Ovary (tissue), 9 donors: ENCODE data around the gene NNAT. TPM values are rescaled to one million over a fixed set of nuclear protein-coding genes. Genes with fewer than 3 reads are reported as not detected.

ENCODE experiments used
- DNase-seq, 5 donors: peaks; one replicate each; pipeline ENCODE4 v3.0.0-alpha.2; 2019 to 2020
- H3K27ac ChIP-seq, 2 donors: fragments of 200-600 bp; one replicate each; pipeline versions ENCODE4 v1.5.1 to v1.8.0; 2019 to 2022
- H3K27me3 ChIP-seq: fragments of 200-600 bp; one replicate; pipeline ENCODE4 v1.8.0; 2022
- H3K36me3 ChIP-seq: fragments of 200-600 bp; sonication (generic); one replicate; pipeline ENCODE4 v1.5.1; 2019
- H3K4me1 ChIP-seq: one replicate; pipeline ENCODE4 v1.8.1; 2013; ENCODE audit warnings: mild to moderate bottlenecking, moderate library complexity; ENCODE audit not compliant: insufficient read depth
- H3K4me3 ChIP-seq: fragments of 200-600 bp; sonication (generic); one replicate; pipeline ENCODE4 v1.5.1; 2017
- H3K9me3 ChIP-seq, 2 donors: fragments of 200-600 bp in 1 of 2; sonication (generic) in 1 of 2; one replicate each; pipeline versions ENCODE4 v1.5.1 to v1.8.1; 2013 to 2019; ENCODE audit warnings: mild to moderate bottlenecking in 1 of 2, moderate library complexity in 1 of 2
- CTCF ChIP-seq, 3 donors: fragments of 450-650 bp in 2 of 3; fragments of 200-600 bp in 1 of 3; IDR thresholded peaks; one replicate each; pipeline versions ENCODE4 v1.5.1 to v1.8.0; 2016 to 2022; ENCODE audit warnings: antibody characterized with exemption in 3 of 3, mild to moderate bottlenecking in 1 of 3
- EP300 ChIP-seq: sonication (generic); formaldehyde crosslinking; IDR thresholded peaks from one replicate; pipeline ENCODE4 v1.6.1; 2017; ENCODE audit warnings: antibody characterized with exemption
- POLR2A ChIP-seq: fragments of 450-650 bp; IDR thresholded peaks from one replicate; pipeline ENCODE4 v1.6.1; 2017; ENCODE audit warnings: antibody characterized with exemption, mild to moderate bottlenecking, moderate library complexity
- WGBS, 3 donors: extraction: QIAGEN DNeasy Blood & Tissue Kit in 1 of 3; methylation state at CpG; one replicate each; pipeline versions ENCODE4 v1.1.5 to v1.1.7; 2013 to 2017; 5-methylcytosine and 5-hydroxymethylcytosine counted together
- intact Hi-C, 4 donors: fragments of 100-400 bp; cut with DNase I; formaldehyde crosslinking; loops; one replicate each; pipeline versions ENCODE4 v1.11.0 to v1.15.1; 2022 to 2023
- polyA plus RNA-seq, 2 donors: library from polyadenylated mRNA; stranded (reverse); fragments of 200-250 nt in 1 of 2; fragments of 350-450 nt in 1 of 2; fragmentation: Illumina TruSeq in 1 of 2; extraction: RNeasy Lipid Tissue Mini Kit (QIAGEN cat#74804) in 1 of 2; gene quantifications; one replicate each; pipeline ENCODE4 v1.2.3, GENCODE V29; 2013 to 2014
- total RNA-seq, 7 donors: library from RNA; depleted of rRNA in 2 of 7; stranded (reverse); fragments of >200 nt in 2 of 7; fragmentation: NEBNext Ultra II Directional in 3 of 7; extraction: Animal tissue kit (Norgen Biotek cat#: 25700) in 3 of 7; gene quantifications; one replicate each; pipeline versions ENCODE4 v1.1.0 to v1.2.4, GENCODE V29; 2016 to 2023
- donor health status: DM: no; HTN: no; CAD: no; lungs with moderate emphysema.
- donor health status: DM: no; HTN: no; CAD: no.
- donor health status: Bipolar disorder and iron deficiency.
- donor health status: DM: yes; HTN: yes; CAD: no.
- donor health status: DM: no; HTN: no; CAD: no.
- donor health status: DM: yes; HTN: yes; CAD: no.

NNAT gene
- total and polyA plus RNA-seq, 9 donors = 0.25 to 4.7 (median 0.45) TPM; not detected in 2

GRCh38 chr20:37559312-37560027 is 38.4 kb downstream of the NNAT start:
- Histone ChIP-seq H3K27me3 (no peaks in the 10 kb centered on the region), H3K9me3 (no peaks in the 10 kb centered on the region), H3K36me3 (no peaks in the 10 kb centered on the region), H3K27ac (no peak overlapping the region), H3K4me1 (no peaks in the 10 kb centered on the region), H3K4me3 (no peak overlapping the region)
- WGBS, 3 donors = 85 to 88% (median 86%) methylated on average over 11 of the region's 11 CpGs
- TF ChIP-seq EP300 (no peak), CTCF (IDR thresholded peaks at IDR 0.05) (no peak), POLR2A (no peak)
- no peak for DNase-seq
- intact Hi-C loops = loop anchor here in 3 of 4 donors (10.0 kb wide), 4 partner anchors 435 to 1255 kb away; partner anchors contain the start of gene DLGAP4 (in 1 of the 3)

GRCh38 chr20:37560629-37561028 is 39.6 kb downstream of the NNAT start:
- intact Hi-C loops = loop anchor here in 3 of 4 donors (10.0 kb wide), 3 partner anchors 434 to 844 kb away; no protein-coding TSS in a partner anchor
- no peaks in the 10 kb centered on the region for H3K36me3 ChIP-seq
- DNase-seq = no peak
- no peak overlapping the region for H3K27ac ChIP-seq
- no peak overlapping the region for H3K4me3 ChIP-seq
- H3K9me3 ChIP-seq = no peaks in the 10 kb centered on the region
- no peaks in the 10 kb centered on the region for H3K4me1 ChIP-seq
- H3K27me3 ChIP-seq = no peaks in the 10 kb centered on the region
- whole genome bisulfite sequencing, 3 donors = 50 to 54% (median 52%) methylated on average over 4 of the region's 4 CpGs
- TF ChIP-seq EP300 = no peak
- TF ChIP-seq CTCF (IDR thresholded peaks at IDR 0.05) = no peak
- TF ChIP-seq POLR2A = no peak

- TF ChIP-seq POLR2A = no peak
- no peak for TF ChIP-seq CTCF (IDR thresholded peaks at IDR 0.05)
- no peak for TF ChIP-seq EP300
- Histone ChIP-seq H3K4me1 (no peaks in the 10 kb centered on the region), H3K9me3 (no peaks in the 10 kb centered on the region), H3K4me3 (no peak overlapping the region), H3K27ac (no peak overlapping the region), H3K36me3 (no peaks in the 10 kb centered on the region), H3K27me3 (no peaks in the 10 kb centered on the region)
- WGBS, 3 donors = 29 to 53% (median 30%) methylated on average over 3 of the region's 3 CpGs
- intact Hi-C loops = loop anchor here in 3 of 4 donors (10.0 kb wide), 3 partner anchors 432 to 842 kb away; no protein-coding TSS in a partner anchor
- DNase-seq = no peak
These were observed 41.8 kb downstream of the NNAT start for GRCh38 chr20:37562695-37563480.

GRCh38 chr20:37564016-37564387 is 43.0 kb downstream of the NNAT start:
- intact Hi-C loops = loop anchor here in 3 of 4 donors (10.0 kb wide), 3 partner anchors 431 to 841 kb away; no protein-coding TSS in a partner anchor
- H3K36me3 ChIP-seq = no peaks in the 10 kb centered on the region
- no peak overlapping the region for H3K4me3 ChIP-seq
- no peak for DNase-seq
- no peaks in the 10 kb centered on the region for H3K9me3 ChIP-seq
- no peak overlapping the region for H3K27ac ChIP-seq
- H3K4me1 ChIP-seq = no peaks in the 10 kb centered on the region
- 25 to 43% (median 25%) methylated on average over 13 to 19 of the region's 19 CpGs for WGBS, 3 donors
- TF ChIP-seq POLR2A = no peak
- TF ChIP-seq CTCF (IDR thresholded peaks at IDR 0.05) = no peak
- TF ChIP-seq EP300 = no peak
- no peaks in the 10 kb centered on the region for H3K27me3 ChIP-seq
